Lower leg skin (tissue), 4 donors: Measurements from ENCODE around the gene CES2. TPM values are rescaled to one million over a fixed set of nuclear protein-coding genes. Genes with fewer than 3 reads are reported as not detected.
A peak's percentile ranks its signal among the peaks of the same experiment; 100 is the strongest.

ENCODE experiments used
- DNase-seq, 2 donors: peaks; one replicate each; pipeline ENCODE4 v3.0.0-alpha.2; 2019; ENCODE audit warnings: low spot score in 2 of 2
- H3K4me3 ChIP-seq: fragments of 200-600 bp; sonication (generic); 2 replicates; pipeline ENCODE4 v1.5.1; 2017; ENCODE audit warnings: mild to moderate bottlenecking, low read depth; ENCODE audit not compliant: poor library complexity, severe bottlenecking
- CTCF ChIP-seq, 3 donors: fragments of 450-650 bp; IDR thresholded peaks; one replicate each; pipeline ENCODE4 v1.5.1; 2016; ENCODE audit warnings: antibody characterized with exemption in 3 of 3, mild to moderate bottlenecking in 3 of 3, moderate library complexity in 2 of 3
- POLR2A ChIP-seq, 2 donors: fragments of 450-650 bp; IDR thresholded peaks; one replicate each; pipeline ENCODE4 v1.6.1; 2016 to 2017; ENCODE audit warnings: antibody characterized with exemption in 2 of 2, mild to moderate bottlenecking in 1 of 2, moderate library complexity in 1 of 2
- WGBS, 2 donors: methylation state at CpG; one replicate each; pipeline ENCODE4 v1.1.5; 2018; 5-methylcytosine and 5-hydroxymethylcytosine counted together
- intact Hi-C: fragments of 100-400 bp; cut with DNase I; formaldehyde crosslinking; loops from one replicate; pipeline ENCODE4 v1.15.0; 2023; ENCODE audit warnings: low total_unique reads
- total RNA-seq, 4 donors: library from RNA; depleted of rRNA; stranded (reverse); fragments of >200 nt; gene quantifications; one replicate each; pipeline ENCODE4 v1.1.0, GENCODE V29; 2016

Gene CES2
- 10 to 100 TPM; 37.4 to 90.2 (median 50.2) TPM for total RNA-seq

- peak within 1 kb of the TSS; percentile 85 for H3K4me3 ChIP-seq
- WGBS, 2 donors, result 23 to 31% methylated on average over 36 to 44 of the region's 44 CpGs
- DNase-seq, result peak in 1 of 2 donors; percentile 52
- TF ChIP-seq POLR2A (IDR thresholded peaks at IDR 0.05) (no peak), CTCF (IDR thresholded peaks at IDR 0.05) (no peak)
- intact Hi-C loops, result no loop called here
Measured at GRCh38 chr16:66935314-66936011, at the start of gene CES2. TSS of gene CES2 (plus strand) at chr16:66935516. CDS start at chr16:66935636, 120 bp downstream.

- WGBS, 2 donors, result 54 to 60% methylated on average over 2 of the region's 2 CpGs
Measured at GRCh38 chr16:66886321-66886720, 49.0 kb upstream of the CES2 start.

GRCh38 chr16:66886914-66887313 lies 48.4 kb upstream of the CES2 start:
- WGBS, 2 donors, result 76 to 82% methylated on average over 3 of the region's 3 CpGs

More at GRCh38 chr16:66886321-66886720, 49.0 kb upstream of the CES2 start:
- no peak overlapping the region for H3K4me3 ChIP-seq
- TF ChIP-seq CTCF (IDR thresholded peaks at IDR 0.05), result no peak
- TF ChIP-seq POLR2A (IDR thresholded peaks at IDR 0.05), result no peak
- intact Hi-C loops, result no loop called here
- no peak for DNase-seq

GRCh38 chr16:66888647-66889615 lies 46.4 kb upstream of the CES2 start:
- TF ChIP-seq POLR2A (IDR thresholded peaks at IDR 0.05), result no peak
- TF ChIP-seq CTCF (IDR thresholded peaks at IDR 0.05), result no peak
- H3K4me3 ChIP-seq, result no peak overlapping the region
- no peak for DNase-seq
- 85 to 89% methylated on average over 6 of the region's 6 CpGs for WGBS, 2 donors
- intact Hi-C loops, result no loop called here

More at GRCh38 chr16:66886914-66887313, 48.4 kb upstream of the CES2 start:
- TF ChIP-seq POLR2A (IDR thresholded peaks at IDR 0.05), result no peak
- TF ChIP-seq CTCF (IDR thresholded peaks at IDR 0.05), result no peak
- DNase-seq, result no peak
- intact Hi-C loops, result no loop called here
- no peak overlapping the region for H3K4me3 ChIP-seq

GRCh38 chr16:66889622-66890021 lies 45.7 kb upstream of the CES2 start:
- 49 to 59% methylated on average over 4 of the region's 4 CpGs for WGBS, 2 donors
- H3K4me3 ChIP-seq, result no peak overlapping the region
- intact Hi-C loops, result loop anchor here (10.0 kb wide), 1 partner anchor 85 kb away; no protein-coding TSS in a partner anchor
- no peak for TF ChIP-seq POLR2A (IDR thresholded peaks at IDR 0.05)
- no peak for TF ChIP-seq CTCF (IDR thresholded peaks at IDR 0.05)
- DNase-seq, result no peak
